Neuronal stem cell (in vitro differentiated cells): Measurements from ENCODE around the gene DGKD.

Source experiments
- DNase-seq: peaks from one replicate; pipeline ENCODE4 v3.0.0-alpha.2; 2013; ENCODE audit warnings: low spot score
- H2AFZ ChIP-seq: one replicate; pipeline ENCODE4 v1.6.1; 2013; ENCODE audit warnings: mild to moderate bottlenecking, low read length, inconsistent platforms
- H2AK5ac ChIP-seq: 2 replicates; pipeline ENCODE4 v1.6.1; 2013; ENCODE audit warnings: low read depth, mild to moderate bottlenecking, inconsistent platforms, low read length, moderate library complexity, mixed read lengths
- H2BK120ac ChIP-seq: 2 replicates; pipeline ENCODE4 v1.6.1; 2013; ENCODE audit warnings: low read depth, mild to moderate bottlenecking, inconsistent platforms, low read length, moderate library complexity, mixed read lengths
- H2BK12ac ChIP-seq: one replicate; pipeline ENCODE4 v1.6.1; 2013; ENCODE audit warnings: low read length, inconsistent platforms
- H2BK15ac ChIP-seq: 2 replicates; pipeline ENCODE4 v1.6.1; 2013; ENCODE audit warnings: mild to moderate bottlenecking, low read length, inconsistent platforms, mixed read lengths
- H2BK5ac ChIP-seq: one replicate; pipeline ENCODE4 v1.6.1; 2013; ENCODE audit warnings: inconsistent platforms, mild to moderate bottlenecking, low read length, moderate library complexity
- H3K14ac ChIP-seq: one replicate; pipeline ENCODE4 v1.6.1; 2013; ENCODE audit warnings: low read length, inconsistent platforms
- H3K18ac ChIP-seq: 2 replicates; pipeline ENCODE4 v1.6.1; 2013; ENCODE audit warnings: low read length, inconsistent platforms
- H3K23ac ChIP-seq: 2 replicates; pipeline ENCODE4 v1.6.1; 2013; ENCODE audit warnings: low read depth, mild to moderate bottlenecking, mixed read lengths, low read length, inconsistent platforms; ENCODE audit not compliant: poor library complexity
- H3K27ac ChIP-seq: replicated peaks from 3 replicates; pipeline ENCODE4 v1.5.1; 2013; ENCODE audit warnings: low read length, inconsistent platforms
- H3K27me3 ChIP-seq, 3 experiments: 2 replicates each; pipeline ENCODE4 v1.6.1; 2013; ENCODE audit warnings: low read length in 3 of 3, mild to moderate bottlenecking in 2 of 3, inconsistent platforms in 1 of 3, low read depth in 1 of 3, mixed read lengths in 1 of 3, moderate library complexity in 1 of 3; ENCODE audit not compliant: control insufficient read depth in 3 of 3, insufficient read depth in 3 of 3
- H3K36me3 ChIP-seq, 2 donors: replicated peaks in 1 of 2; 2 replicates each; pipeline ENCODE4 v1.6.1; 2013; ENCODE audit warnings: low read length in 2 of 2; ENCODE audit not compliant: control insufficient read depth in 2 of 2, insufficient read depth in 2 of 2
- H3K4ac ChIP-seq: 2 replicates; pipeline ENCODE4 v1.6.1; 2013; ENCODE audit warnings: inconsistent platforms, mild to moderate bottlenecking, low read length, moderate library complexity
- H3K4me1 ChIP-seq, 2 donors: 1 replicate in 1 of 2; 2 replicates in 1 of 2; pipeline ENCODE4 v1.6.1; 2013; ENCODE audit warnings: low read length in 2 of 2, low read depth in 1 of 2; ENCODE audit not compliant: control insufficient read depth in 2 of 2, insufficient read depth in 1 of 2
- H3K4me2 ChIP-seq: one replicate; pipeline ENCODE4 v1.6.1; 2013; ENCODE audit warnings: mild to moderate bottlenecking, low read length, inconsistent platforms; ENCODE audit not compliant: insufficient read depth, poor library complexity, severe bottlenecking
- H3K4me3 ChIP-seq, 2 donors: 2 replicates each; pipeline ENCODE4 v1.5.1; 2013; ENCODE audit warnings: low read length in 2 of 2, mild to moderate bottlenecking in 2 of 2, inconsistent platforms in 1 of 2, moderate library complexity in 1 of 2
- H3K79me1 ChIP-seq: one replicate; pipeline ENCODE4 v1.6.1; 2013; ENCODE audit warnings: low read depth, mild to moderate bottlenecking, inconsistent platforms, low read length, moderate library complexity
- H3K9ac ChIP-seq: one replicate; pipeline ENCODE4 v1.6.1; 2013; ENCODE audit warnings: mild to moderate bottlenecking, low read depth, low read length, inconsistent platforms; ENCODE audit not compliant: poor library complexity
- H3K9me3 ChIP-seq, 2 donors: replicated peaks in 1 of 2; 2 replicates each; pipeline versions ENCODE3 to v1.6.1; 2013; ENCODE audit warnings: low read length in 2 of 2, mild to moderate bottlenecking in 2 of 2, inconsistent platforms in 1 of 2, low read depth in 1 of 2, mixed read lengths in 1 of 2, moderate library complexity in 1 of 2; ENCODE audit not compliant: control insufficient read depth in 2 of 2, insufficient read depth in 1 of 2
- H4K8ac ChIP-seq: one replicate; pipeline ENCODE4 v1.6.1; 2013; ENCODE audit warnings: low read depth, mild to moderate bottlenecking, inconsistent platforms, low read length, moderate library complexity
- H4K91ac ChIP-seq: one replicate; pipeline ENCODE4 v1.6.1; 2013; ENCODE audit warnings: low read length, low read depth, mild to moderate bottlenecking, inconsistent platforms; ENCODE audit not compliant: poor library complexity
- WGBS, 2 donors: extraction: QIAGEN DNeasy Blood & Tissue Kit; methylation state at CpG; one replicate each; pipeline ENCODE4 v1.1.7; 2013; ENCODE audit warnings: missing lambda C conversion rate in 2 of 2, mixed read lengths in 1 of 2; ENCODE audit not compliant: insufficient read length in 2 of 2, insufficient replicate concordance in 1 of 2; ENCODE audit errors: extremely low coverage in 2 of 2; 5-methylcytosine and 5-hydroxymethylcytosine counted together

The DGKD gene

GRCh38 chr2:233358947-233359346, 4.7 kb downstream of the DGKD start:
- H4K91ac ChIP-seq, result no peak overlapping the region
- DNase-seq, result no peak
- H2AK5ac ChIP-seq, result no peak overlapping the region
- no peak overlapping the region for H2BK120ac ChIP-seq
- H3K9ac ChIP-seq, result no peak overlapping the region
- H3K9me3 ChIP-seq, result peaks cover 0 to 9% of the 10 kb centered on the region in 2 donors
- peaks cover 0 to 13% (median 0%) of the 10 kb centered on the region in 3 experiments for H3K27me3 ChIP-seq
- WGBS, 2 donors, result no CpG with 5 or more reads among the region's 6 CpGs
- no peak overlapping the region for H3K4ac ChIP-seq
- H3K4me1 ChIP-seq, result peaks cover 6 to 7% of the 10 kb centered on the region in 2 donors
- H3K18ac ChIP-seq, result no peak overlapping the region
- H3K36me3 ChIP-seq, result peaks cover 0 to 23% of the 10 kb centered on the region in 2 donors
- H3K27ac ChIP-seq, result no peak overlapping the region
- no peak overlapping the region for H3K23ac ChIP-seq
- H2BK15ac ChIP-seq, result no peak overlapping the region
- peaks cover 6% of the 10 kb centered on the region for H3K79me1 ChIP-seq
- no peak overlapping the region for H2AFZ ChIP-seq
- H4K8ac ChIP-seq, result no peak overlapping the region
- H3K4me2 ChIP-seq, result no peak overlapping the region
- no peak overlapping the region for H3K14ac ChIP-seq
- no peak overlapping the region for H3K4me3 ChIP-seq
- no peak overlapping the region for H2BK12ac ChIP-seq
- no peak overlapping the region for H2BK5ac ChIP-seq

- no peak for DNase-seq
- no CpG with 5 or more reads among the region's 3 CpGs for WGBS, 2 donors
Measured at GRCh38 chr2:233359823-233360222, 5.5 kb downstream of the DGKD start.

GRCh38 chr2:233360771-233361176, 6.5 kb downstream of the DGKD start:
- Histone ChIP-seq H3K9me3 (peaks cover 0 to 18% of the 10 kb centered on the region in 2 donors), H2BK12ac (no peak overlapping the region), H3K18ac (no peak overlapping the region), H3K23ac (no peak overlapping the region), H3K4me3 (no peak overlapping the region), H2BK120ac (no peak overlapping the region), H2BK15ac (no peak overlapping the region), H3K79me1 (no peaks in the 10 kb centered on the region), H3K4me1 (peaks cover 0 to 2% of the 10 kb centered on the region in 2 donors), H3K4ac (no peak overlapping the region), H3K27me3 (peaks cover 0 to 3% (median 0%) of the 10 kb centered on the region in 3 experiments), H3K9ac (no peak overlapping the region), H4K91ac (no peak overlapping the region), H2AK5ac (no peak overlapping the region), H3K36me3 (peaks cover 0 to 20% of the 10 kb centered on the region in 2 donors), H3K27ac (no peak overlapping the region), H4K8ac (no peak overlapping the region), H2AFZ (no peak overlapping the region), H3K4me2 (no peak overlapping the region), H2BK5ac (no peak overlapping the region), H3K14ac (no peak overlapping the region)
- DNase-seq, result no peak
- no CpG with 5 or more reads among the region's 4 CpGs for WGBS, 2 donors

More at GRCh38 chr2:233359823-233360222, 5.5 kb downstream of the DGKD start:
- peaks cover 6 to 7% of the 10 kb centered on the region in 2 donors for H3K4me1 ChIP-seq
- no peak overlapping the region for H3K14ac ChIP-seq
- H3K9me3 ChIP-seq, result peaks cover 0 to 18% of the 10 kb centered on the region in 2 donors
- no peak overlapping the region for H2BK5ac ChIP-seq
- H2AK5ac ChIP-seq, result no peak overlapping the region
- no peak overlapping the region for H3K23ac ChIP-seq
- peaks cover 0 to 23% of the 10 kb centered on the region in 2 donors for H3K36me3 ChIP-seq
- H3K4ac ChIP-seq, result no peak overlapping the region
- no peak overlapping the region for H3K4me2 ChIP-seq
- H3K18ac ChIP-seq, result no peak overlapping the region
- no peak overlapping the region for H3K9ac ChIP-seq
- no peak overlapping the region for H4K91ac ChIP-seq
- H2AFZ ChIP-seq, result no peak overlapping the region
- peaks cover 0 to 12% (median 0%) of the 10 kb centered on the region in 3 experiments for H3K27me3 ChIP-seq
- no peak overlapping the region for H3K27ac ChIP-seq
- no peak overlapping the region for H2BK120ac ChIP-seq
- no peak overlapping the region for H2BK12ac ChIP-seq
- no peak overlapping the region for H4K8ac ChIP-seq
- H3K4me3 ChIP-seq, result no peak overlapping the region
- no peak overlapping the region for H2BK15ac ChIP-seq
- peaks cover 5% of the 10 kb centered on the region for H3K79me1 ChIP-seq

- no peak overlapping the region for H3K18ac ChIP-seq
- H2AK5ac ChIP-seq, result no peak overlapping the region
- no peak overlapping the region for H3K4ac ChIP-seq
- no peak overlapping the region for H3K4me3 ChIP-seq
- no peak overlapping the region for H2BK12ac ChIP-seq
- no peak overlapping the region for H4K8ac ChIP-seq
- H2BK15ac ChIP-seq, result no peak overlapping the region
- no peaks in the 10 kb centered on the region for H3K27me3 ChIP-seq
- no peak overlapping the region for H4K91ac ChIP-seq
- no CpG with 5 or more reads among the region's 7 CpGs for WGBS, 2 donors
- DNase-seq, result no peak
- no peak overlapping the region for H3K9ac ChIP-seq
- no peak overlapping the region for H2BK5ac ChIP-seq
- H3K9me3 ChIP-seq, result peaks cover 0 to 18% of the 10 kb centered on the region in 2 donors
- no peak overlapping the region for H3K14ac ChIP-seq
- peaks cover 0 to 2% of the 10 kb centered on the region in 2 donors for H3K4me1 ChIP-seq
- H3K23ac ChIP-seq, result no peak overlapping the region
- no peaks in the 10 kb centered on the region for H3K79me1 ChIP-seq
- H2BK120ac ChIP-seq, result no peak overlapping the region
- H2AFZ ChIP-seq, result no peak overlapping the region
- H3K4me2 ChIP-seq, result no peak overlapping the region
- peaks cover 0 to 18% of the 10 kb centered on the region in 2 donors for H3K36me3 ChIP-seq
- no peak overlapping the region for H3K27ac ChIP-seq
Measured at GRCh38 chr2:233361297-233361696, 7.0 kb downstream of the DGKD start.
